WTC11 (cell line): ENCODE results near the gene TCTN1. TPM values are rescaled to one million over a fixed set of nuclear protein-coding genes. Genes with fewer than 3 reads are reported as not detected.

Experiments
- ATAC-seq: fragments of 200-7000 bp; cut with Tn5 transposase; 2 replicates; pipeline ENCODE4 v1.10.0; 2021; ENCODE audit warnings: mild to moderate bottlenecking, moderate library complexity
- CTCF ChIA-PET: fragments of 300-600 bp; sonication (Branson Sonifier 250); formaldehyde crosslinking; loops from one replicate; lab custom pipeline; 2021; ENCODE audit warnings: antibody characterized with exemption; lab: Charles Lee
- POLR2A ChIA-PET: fragments of 350-600 bp; sonication (Branson Sonifier 250); formaldehyde crosslinking; loops from one replicate; lab custom pipeline; 2021; ENCODE audit warnings: antibody characterized with exemption; lab: Charles Lee
- DNase-seq: peaks from one replicate; pipeline ENCODE4 v3.0.0; 2021; ENCODE audit warnings: low spot score
- H3K27ac Mint-ChIP-seq: 2 replicates; pipeline ENCODE4 v1.8.0; 2021; ENCODE audit warnings: mixed read lengths
- H3K27me3 Mint-ChIP-seq: 2 replicates; pipeline ENCODE4 v1.8.0; 2021; ENCODE audit warnings: low read depth, mild to moderate bottlenecking, moderate library complexity, mixed read lengths
- H3K36me3 Mint-ChIP-seq: 2 replicates; pipeline ENCODE4 v1.8.0; 2021; ENCODE audit warnings: mixed read lengths
- H3K4me1 Mint-ChIP-seq: 2 replicates; pipeline ENCODE4 v1.8.0; 2022; ENCODE audit warnings: mixed read lengths
- H3K4me3 Mint-ChIP-seq: 2 replicates; pipeline ENCODE4 v1.8.0; 2021; ENCODE audit warnings: mild to moderate bottlenecking, moderate library complexity, mixed read lengths
- H3K9me3 Mint-ChIP-seq: 2 replicates; pipeline ENCODE4 v1.8.0; 2021; ENCODE audit warnings: mixed read lengths
- ETV6 ChIP-seq: sonication (generic); formaldehyde crosslinking; IDR thresholded peaks from 2 replicates; pipeline ENCODE4 v1.8.1; 2022; ENCODE audit warnings: mild to moderate bottlenecking, missing genetic modification reagents
- IRF1 ChIP-seq: sonication (generic); formaldehyde crosslinking; IDR thresholded peaks from 2 replicates; pipeline ENCODE4 v1.8.0; 2023; ENCODE audit warnings: missing genetic modification reagents
- JAZF1 ChIP-seq: fragments of 250-450 bp; sonication (Bioruptor Pico); IDR thresholded peaks from 2 replicates; pipeline ENCODE4 v1.9.0; 2021; ENCODE audit warnings: moderate library complexity, mild to moderate bottlenecking, inconsistent platforms
- MYBL2 ChIP-seq: sonication (generic); formaldehyde crosslinking; IDR thresholded peaks from 2 replicates; pipeline ENCODE4 v1.8.1; 2023; ENCODE audit warnings: mild to moderate bottlenecking, moderate library complexity, missing genetic modification reagents
- NFATC4 ChIP-seq: fragments of 250-450 bp; sonication (Bioruptor Pico); IDR thresholded peaks from 2 replicates; pipeline ENCODE4 v1.9.0; 2021; ENCODE audit warnings: mild to moderate bottlenecking
- NFE2L1 ChIP-seq: sonication (generic); formaldehyde crosslinking; IDR thresholded peaks from 2 replicates; pipeline ENCODE4 v1.8.1; 2023; ENCODE audit warnings: missing genetic modification reagents
- PRRX2 ChIP-seq: fragments of 250-450 bp; sonication (Bioruptor Pico); IDR thresholded peaks from 2 replicates; pipeline ENCODE4 v1.8.0; 2021; ENCODE audit warnings: mild to moderate bottlenecking
- RORB ChIP-seq: fragments of 250-450 bp; sonication (Bioruptor Pico); IDR thresholded peaks from 2 replicates; pipeline ENCODE4 v1.9.0; 2021; ENCODE audit warnings: mild to moderate bottlenecking
- SMAD4 ChIP-seq: sonication (generic); formaldehyde crosslinking; IDR thresholded peaks from 2 replicates; pipeline ENCODE4 v1.8.0; 2022; ENCODE audit warnings: mild to moderate bottlenecking, missing genetic modification reagents
- TEAD1 ChIP-seq: sonication (generic); formaldehyde crosslinking; IDR thresholded peaks from 2 replicates; pipeline ENCODE4 v1.8.0; 2022; ENCODE audit warnings: mild to moderate bottlenecking, missing genetic modification reagents
- TEAD4 ChIP-seq: sonication (generic); formaldehyde crosslinking; IDR thresholded peaks from 2 replicates; pipeline ENCODE4 v1.8.0; 2022; ENCODE audit warnings: mild to moderate bottlenecking, missing genetic modification reagents
- ZBTB21 ChIP-seq: sonication (generic); formaldehyde crosslinking; IDR thresholded peaks from 2 replicates; pipeline ENCODE4 v1.8.1; 2023; ENCODE audit warnings: mild to moderate bottlenecking, missing genetic modification reagents, borderline replicate concordance
- ZNF219 ChIP-seq: sonication (generic); formaldehyde crosslinking; IDR thresholded peaks from 2 replicates; pipeline ENCODE4 v1.8.0; 2023; ENCODE audit warnings: missing genetic modification reagents, mild to moderate bottlenecking, borderline replicate concordance
- ZNF671 ChIP-seq: fragments of 250-450 bp; sonication (Bioruptor Pico); IDR thresholded peaks from 2 replicates; pipeline ENCODE4 v1.8.0; 2021; ENCODE audit warnings: mild to moderate bottlenecking
- total RNA-seq: library from RNA; stranded (reverse); gene quantifications from 3 replicates; pipeline ENCODE4 v1.2.3, GENCODE V29; 2021
- TF ChIP-seq, protein P1 (sequence below): sonication (generic); formaldehyde crosslinking; IDR thresholded peaks from 2 replicates; pipeline ENCODE4 v1.8.0; 2023; ENCODE audit warnings: mild to moderate bottlenecking, missing genetic modification reagents
- TF ChIP-seq, protein P2 (sequence below): sonication (generic); formaldehyde crosslinking; IDR thresholded peaks from 2 replicates; pipeline ENCODE4 v1.8.1; 2023; ENCODE audit warnings: mild to moderate bottlenecking, missing genetic modification reagents
- TF ChIP-seq, protein P3 (sequence below): sonication (generic); formaldehyde crosslinking; IDR thresholded peaks from 2 replicates; pipeline ENCODE4 v1.8.1; 2022; ENCODE audit warnings: low read depth, mild to moderate bottlenecking, moderate library complexity, missing genetic modification reagents, borderline replicate concordance
- TF ChIP-seq, protein P4 (sequence below): sonication (generic); formaldehyde crosslinking; IDR thresholded peaks from 2 replicates; pipeline ENCODE4 v1.8.0; 2022; ENCODE audit warnings: missing genetic modification reagents
- TF ChIP-seq, protein P5 (sequence below): sonication (generic); formaldehyde crosslinking; IDR thresholded peaks from 2 replicates; pipeline ENCODE4 v1.8.0; 2022; ENCODE audit warnings: mild to moderate bottlenecking, missing genetic modification reagents
- TF ChIP-seq, protein P6 (sequence below): sonication (generic); formaldehyde crosslinking; IDR thresholded peaks from 2 replicates; pipeline ENCODE4 v1.8.1; 2022; ENCODE audit warnings: mild to moderate bottlenecking, moderate library complexity, missing genetic modification reagents

TCTN1 gene
- total RNA-seq, 1 experiment from 2014 or later, result 10.3 TPM

- POLR2A ChIA-PET, result no interaction called here
- H3K4me1 Mint-ChIP-seq, result peaks cover 14% of the 10 kb centered on the region
- DNase-seq, result no peak
- H3K27me3 Mint-ChIP-seq, result no peaks in the 10 kb centered on the region
- TF ChIP-seq NFATC4 (CRISPR knock-in tag), result no peak
- no peak for TF ChIP-seq ZNF219 (CRISPR knock-in tag)
- TF ChIP-seq, protein P1, sequence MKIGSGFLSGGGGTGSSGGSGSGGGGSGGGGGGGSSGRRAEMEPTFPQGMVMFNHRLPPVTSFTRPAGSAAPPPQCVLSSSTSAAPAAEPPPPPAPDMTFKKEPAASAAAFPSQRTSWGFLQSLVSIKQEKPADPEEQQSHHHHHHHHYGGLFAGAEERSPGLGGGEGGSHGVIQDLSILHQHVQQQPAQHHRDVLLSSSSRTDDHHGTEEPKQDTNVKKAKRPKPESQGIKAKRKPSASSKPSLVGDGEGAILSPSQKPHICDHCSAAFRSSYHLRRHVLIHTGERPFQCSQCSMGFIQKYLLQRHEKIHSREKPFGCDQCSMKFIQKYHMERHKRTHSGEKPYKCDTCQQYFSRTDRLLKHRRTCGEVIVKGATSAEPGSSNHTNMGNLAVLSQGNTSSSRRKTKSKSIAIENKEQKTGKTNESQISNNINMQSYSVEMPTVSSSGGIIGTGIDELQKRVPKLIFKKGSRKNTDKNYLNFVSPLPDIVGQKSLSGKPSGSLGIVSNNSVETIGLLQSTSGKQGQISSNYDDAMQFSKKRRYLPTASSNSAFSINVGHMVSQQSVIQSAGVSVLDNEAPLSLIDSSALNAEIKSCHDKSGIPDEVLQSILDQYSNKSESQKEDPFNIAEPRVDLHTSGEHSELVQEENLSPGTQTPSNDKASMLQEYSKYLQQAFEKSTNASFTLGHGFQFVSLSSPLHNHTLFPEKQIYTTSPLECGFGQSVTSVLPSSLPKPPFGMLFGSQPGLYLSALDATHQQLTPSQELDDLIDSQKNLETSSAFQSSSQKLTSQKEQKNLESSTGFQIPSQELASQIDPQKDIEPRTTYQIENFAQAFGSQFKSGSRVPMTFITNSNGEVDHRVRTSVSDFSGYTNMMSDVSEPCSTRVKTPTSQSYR (CRISPR knock-in tag), result no peak
- no peak for TF ChIP-seq PRRX2 (CRISPR knock-in tag)
- TF ChIP-seq TEAD4 (CRISPR knock-in tag), result no peak
- TF ChIP-seq ZNF671 (CRISPR knock-in tag), result no peak
- TF ChIP-seq, protein P2, sequence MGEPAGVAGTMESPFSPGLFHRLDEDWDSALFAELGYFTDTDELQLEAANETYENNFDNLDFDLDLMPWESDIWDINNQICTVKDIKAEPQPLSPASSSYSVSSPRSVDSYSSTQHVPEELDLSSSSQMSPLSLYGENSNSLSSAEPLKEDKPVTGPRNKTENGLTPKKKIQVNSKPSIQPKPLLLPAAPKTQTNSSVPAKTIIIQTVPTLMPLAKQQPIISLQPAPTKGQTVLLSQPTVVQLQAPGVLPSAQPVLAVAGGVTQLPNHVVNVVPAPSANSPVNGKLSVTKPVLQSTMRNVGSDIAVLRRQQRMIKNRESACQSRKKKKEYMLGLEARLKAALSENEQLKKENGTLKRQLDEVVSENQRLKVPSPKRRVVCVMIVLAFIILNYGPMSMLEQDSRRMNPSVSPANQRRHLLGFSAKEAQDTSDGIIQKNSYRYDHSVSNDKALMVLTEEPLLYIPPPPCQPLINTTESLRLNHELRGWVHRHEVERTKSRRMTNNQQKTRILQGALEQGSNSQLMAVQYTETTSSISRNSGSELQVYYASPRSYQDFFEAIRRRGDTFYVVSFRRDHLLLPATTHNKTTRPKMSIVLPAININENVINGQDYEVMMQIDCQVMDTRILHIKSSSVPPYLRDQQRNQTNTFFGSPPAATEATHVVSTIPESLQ (CRISPR knock-in tag), result no peak
- TF ChIP-seq, protein P3, sequence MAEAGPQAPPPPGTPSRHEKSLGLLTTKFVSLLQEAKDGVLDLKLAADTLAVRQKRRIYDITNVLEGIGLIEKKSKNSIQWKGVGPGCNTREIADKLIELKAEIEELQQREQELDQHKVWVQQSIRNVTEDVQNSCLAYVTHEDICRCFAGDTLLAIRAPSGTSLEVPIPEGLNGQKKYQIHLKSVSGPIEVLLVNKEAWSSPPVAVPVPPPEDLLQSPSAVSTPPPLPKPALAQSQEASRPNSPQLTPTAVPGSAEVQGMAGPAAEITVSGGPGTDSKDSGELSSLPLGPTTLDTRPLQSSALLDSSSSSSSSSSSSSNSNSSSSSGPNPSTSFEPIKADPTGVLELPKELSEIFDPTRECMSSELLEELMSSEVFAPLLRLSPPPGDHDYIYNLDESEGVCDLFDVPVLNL (CRISPR knock-in tag), result no peak
- no peak for TF ChIP-seq MYBL2 (CRISPR knock-in tag)
- no peak for TF ChIP-seq RORB (CRISPR knock-in tag)
- CTCF ChIA-PET, result interaction anchor here (0.7 to 1.2 kb wide), 2 partner anchors 123 to 141 kb away, joined by 3 read pairs; partner anchors contain the start of genes ARPC3 and GPN3
- peak overlapping the region; percentile 69 for H3K27ac Mint-ChIP-seq
- no peak for ATAC-seq
- H3K4me3 Mint-ChIP-seq, result no peak overlapping the region
- no peaks in the 10 kb centered on the region for H3K9me3 Mint-ChIP-seq
- no peaks in the 10 kb centered on the region for H3K36me3 Mint-ChIP-seq
Measured at GRCh38 chr12:110590806-110591326, 23.1 kb upstream of the TCTN1 start.

GRCh38 chr12:110591451-110592051 lies 22.4 kb upstream of the TCTN1 start:
- peak; percentile 69 for ATAC-seq
- no peak overlapping the region for H3K4me3 Mint-ChIP-seq
- H3K9me3 Mint-ChIP-seq, result no peaks in the 10 kb centered on the region
- ChIA-PET CTCF (interaction anchor here (0.7 to 1.2 kb wide), 2 partner anchors 123 to 142 kb away, joined by 3 read pairs; partner anchors contain the start of genes ARPC3 and GPN3), POLR2A (interaction anchor here (0.7 kb wide), 1 partner anchor 399 kb away, joined by 3 read pairs; no protein-coding TSS in a partner anchor)
- H3K27ac Mint-ChIP-seq, result peak overlapping the region; percentile 59; the same call in 1 of the 2 replicates
- peaks cover 14% of the 10 kb centered on the region for H3K4me1 Mint-ChIP-seq
- H3K27me3 Mint-ChIP-seq, result no peaks in the 10 kb centered on the region
- DNase-seq, result no peak
- H3K36me3 Mint-ChIP-seq, result no peaks in the 10 kb centered on the region
- TF ChIP-seq, protein P4, sequence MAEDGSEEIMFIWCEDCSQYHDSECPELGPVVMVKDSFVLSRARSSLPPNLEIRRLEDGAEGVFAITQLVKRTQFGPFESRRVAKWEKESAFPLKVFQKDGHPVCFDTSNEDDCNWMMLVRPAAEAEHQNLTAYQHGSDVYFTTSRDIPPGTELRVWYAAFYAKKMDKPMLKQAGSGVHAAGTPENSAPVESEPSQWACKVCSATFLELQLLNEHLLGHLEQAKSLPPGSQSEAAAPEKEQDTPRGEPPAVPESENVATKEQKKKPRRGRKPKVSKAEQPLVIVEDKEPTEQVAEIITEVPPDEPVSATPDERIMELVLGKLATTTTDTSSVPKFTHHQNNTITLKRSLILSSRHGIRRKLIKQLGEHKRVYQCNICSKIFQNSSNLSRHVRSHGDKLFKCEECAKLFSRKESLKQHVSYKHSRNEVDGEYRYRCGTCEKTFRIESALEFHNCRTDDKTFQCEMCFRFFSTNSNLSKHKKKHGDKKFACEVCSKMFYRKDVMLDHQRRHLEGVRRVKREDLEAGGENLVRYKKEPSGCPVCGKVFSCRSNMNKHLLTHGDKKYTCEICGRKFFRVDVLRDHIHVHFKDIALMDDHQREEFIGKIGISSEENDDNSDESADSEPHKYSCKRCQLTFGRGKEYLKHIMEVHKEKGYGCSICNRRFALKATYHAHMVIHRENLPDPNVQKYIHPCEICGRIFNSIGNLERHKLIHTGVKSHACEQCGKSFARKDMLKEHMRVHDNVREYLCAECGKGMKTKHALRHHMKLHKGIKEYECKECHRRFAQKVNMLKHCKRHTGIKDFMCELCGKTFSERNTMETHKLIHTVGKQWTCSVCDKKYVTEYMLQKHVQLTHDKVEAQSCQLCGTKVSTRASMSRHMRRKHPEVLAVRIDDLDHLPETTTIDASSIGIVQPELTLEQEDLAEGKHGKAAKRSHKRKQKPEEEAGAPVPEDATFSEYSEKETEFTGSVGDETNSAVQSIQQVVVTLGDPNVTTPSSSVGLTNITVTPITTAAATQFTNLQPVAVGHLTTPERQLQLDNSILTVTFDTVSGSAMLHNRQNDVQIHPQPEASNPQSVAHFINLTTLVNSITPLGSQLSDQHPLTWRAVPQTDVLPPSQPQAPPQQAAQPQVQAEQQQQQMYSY (CRISPR knock-in tag), result no peak
- no peak for TF ChIP-seq IRF1 (CRISPR knock-in tag)
- no peak for TF ChIP-seq SMAD4
- TF ChIP-seq NFE2L1, result no peak
- TF ChIP-seq JAZF1 (CRISPR knock-in tag), result no peak
- TF ChIP-seq TEAD1 (CRISPR knock-in tag), result no peak
- TF ChIP-seq ETV6 (CRISPR knock-in tag), result no peak
- TF ChIP-seq TEAD4 (CRISPR knock-in tag), result no peak
- TF ChIP-seq, protein P5, sequence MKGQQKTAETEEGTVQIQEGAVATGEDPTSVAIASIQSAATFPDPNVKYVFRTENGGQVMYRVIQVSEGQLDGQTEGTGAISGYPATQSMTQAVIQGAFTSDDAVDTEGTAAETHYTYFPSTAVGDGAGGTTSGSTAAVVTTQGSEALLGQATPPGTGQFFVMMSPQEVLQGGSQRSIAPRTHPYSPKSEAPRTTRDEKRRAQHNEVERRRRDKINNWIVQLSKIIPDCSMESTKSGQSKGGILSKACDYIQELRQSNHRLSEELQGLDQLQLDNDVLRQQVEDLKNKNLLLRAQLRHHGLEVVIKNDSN (CRISPR knock-in tag), result no peak
- TF ChIP-seq, protein P2 (CRISPR knock-in tag), result no peak
- TF ChIP-seq, protein P6, sequence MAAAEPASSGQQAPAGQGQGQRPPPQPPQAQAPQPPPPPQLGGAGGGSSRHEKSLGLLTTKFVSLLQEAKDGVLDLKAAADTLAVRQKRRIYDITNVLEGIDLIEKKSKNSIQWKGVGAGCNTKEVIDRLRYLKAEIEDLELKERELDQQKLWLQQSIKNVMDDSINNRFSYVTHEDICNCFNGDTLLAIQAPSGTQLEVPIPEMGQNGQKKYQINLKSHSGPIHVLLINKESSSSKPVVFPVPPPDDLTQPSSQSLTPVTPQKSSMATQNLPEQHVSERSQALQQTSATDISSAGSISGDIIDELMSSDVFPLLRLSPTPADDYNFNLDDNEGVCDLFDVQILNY (CRISPR knock-in tag), result no peak
- TF ChIP-seq ZBTB21, result no peak
